ENCODE measurements around the gene NME9. TPM values are rescaled to one million over a fixed set of nuclear protein-coding genes. Genes with fewer than 3 reads are reported as not detected.

The NME9 gene
- total RNA-seq, 5 donors from 2014 or later (not counting 1 experiment from before 2014, with no cell fraction given), result 0.51 to 1.3 (median 0.88) TPM

DNA sequence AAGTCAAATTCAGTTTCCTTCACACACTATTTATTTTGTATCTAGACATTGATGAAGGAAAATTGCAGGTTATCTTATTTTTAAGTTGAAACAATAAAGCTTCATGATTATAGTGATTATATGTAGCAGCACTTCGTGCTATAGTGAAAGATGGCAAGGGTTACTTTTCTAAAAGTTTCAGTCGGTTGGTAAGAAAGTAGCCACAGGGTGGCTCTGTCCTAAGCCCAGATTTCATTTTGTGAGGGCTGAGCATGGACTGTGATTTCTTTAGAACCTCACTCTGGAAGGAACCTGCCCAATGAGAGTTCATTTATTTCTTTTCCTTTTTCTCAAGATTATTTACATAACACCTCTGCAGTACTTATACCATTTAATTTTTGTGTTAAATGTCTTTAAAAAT, 66.5 kb downstream of the NME9 start:
- Mint-ChIP-seq H3K4me1 (no peaks in the 10 kb centered on the region), H3K36me3 (peaks cover 51% of the 10 kb centered on the region)
- H3K9me3 ChIP-seq, result no peaks in the 10 kb centered on the region

DNA sequence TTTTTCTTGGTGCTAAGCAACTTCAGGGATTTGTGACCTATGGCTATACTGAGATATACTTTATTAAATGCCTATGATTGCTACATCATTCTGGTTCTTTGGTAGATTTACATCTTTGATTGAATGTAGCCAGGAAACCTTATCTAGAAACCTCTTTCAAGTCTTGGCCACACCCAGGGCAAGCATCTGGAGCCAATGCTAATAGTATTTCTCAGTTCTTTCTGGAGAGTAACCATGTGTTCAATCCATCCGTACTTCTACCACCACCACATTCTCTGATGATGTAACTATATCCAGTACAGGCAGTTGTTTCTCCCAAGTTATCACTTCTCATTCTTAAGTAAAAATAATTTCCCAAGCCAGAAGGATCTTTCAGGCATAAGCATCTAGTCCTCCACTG, 69.0 kb downstream of the NME9 start:
- 100% methylated on average over 1 of the region's 1 CpG for WGBS (ENCODE audit: insufficient coverage)
- Histone ChIP-seq H3K27ac (ENCODE audit: low read length) (no peak overlapping the region), H3K9me3 (no peaks in the 10 kb centered on the region), H3K4me1 (ENCODE audit: control insufficient read depth in 1 of 2, extremely low read depth in 1 of 2, insufficient read depth in 2 of 2, low read length in 2 of 2) (no peaks in the 10 kb centered on the region), H3K4me3 (ENCODE audit: control insufficient read depth in 1 of 2, extremely low read depth in 1 of 2, low read length in 1 of 2) (no peak overlapping the region), H3K36me3 (ENCODE audit: control insufficient read depth in 2 of 2, extremely low read depth in 1 of 2, insufficient read depth in 1 of 2, low read length in 1 of 2) (peaks cover 4 to 20% of the 10 kb centered on the region in 2 donors), H3K27me3 (replicated peaks in 1 of 2; ENCODE audit: control insufficient read depth in 2 of 2, extremely low read depth in 1 of 2, insufficient read depth in 2 of 2, low read length in 1 of 2) (no peaks in the 10 kb centered on the region)
- no peaks in the 10 kb centered on the region for H3K4me1 Mint-ChIP-seq
- DNase-seq (no peak), ATAC-seq (replicated peaks in 1 of 4) (no peak)
- no peak overlapping the region for H3K4me3 Mint-ChIP-seq
- CTCF ChIA-PET, result no interaction called here
- POLR2A ChIA-PET, result no interaction called here
- H3K9me3 Mint-ChIP-seq, result no peaks in the 10 kb centered on the region
- H3K36me3 Mint-ChIP-seq, result peaks cover 40% of the 10 kb centered on the region
- no peak overlapping the region for H3K27ac Mint-ChIP-seq
- H3K27me3 Mint-ChIP-seq, result no peaks in the 10 kb centered on the region

More for the DNA sequence above, 66.5 kb downstream of the NME9 start:
- peaks cover 4 to 32% of the 10 kb centered on the region in 2 donors for H3K36me3 ChIP-seq (ENCODE audit: control insufficient read depth in 2 of 2, extremely low read depth in 1 of 2, insufficient read depth in 1 of 2, low read length in 1 of 2)
- no peaks in the 10 kb centered on the region for H3K27me3 ChIP-seq (replicated peaks in 1 of 2; ENCODE audit: control insufficient read depth in 2 of 2, extremely low read depth in 1 of 2, insufficient read depth in 2 of 2, low read length in 1 of 2)
- no peaks in the 10 kb centered on the region for H3K9me3 Mint-ChIP-seq
- ATAC-seq (replicated peaks in 1 of 4) (no peak), DNase-seq (no peak)
- no peaks in the 10 kb centered on the region for H3K27me3 Mint-ChIP-seq
- POLR2A ChIA-PET, result no interaction called here
- H3K27ac Mint-ChIP-seq, result no peak overlapping the region
- H3K4me1 ChIP-seq (ENCODE audit: control insufficient read depth in 1 of 2, extremely low read depth in 1 of 2, insufficient read depth in 2 of 2, low read length in 2 of 2), result no peaks in the 10 kb centered on the region
- CTCF ChIA-PET, result no interaction called here
- no peak overlapping the region for H3K4me3 ChIP-seq (ENCODE audit: control insufficient read depth in 1 of 2, extremely low read depth in 1 of 2, low read length in 1 of 2)
- H3K27ac ChIP-seq (ENCODE audit: low read length), result no peak overlapping the region
- H3K4me3 Mint-ChIP-seq, result no peak overlapping the region
- 100% methylated on average over 1 of the region's 2 CpGs for WGBS (ENCODE audit: insufficient coverage)

DNA sequence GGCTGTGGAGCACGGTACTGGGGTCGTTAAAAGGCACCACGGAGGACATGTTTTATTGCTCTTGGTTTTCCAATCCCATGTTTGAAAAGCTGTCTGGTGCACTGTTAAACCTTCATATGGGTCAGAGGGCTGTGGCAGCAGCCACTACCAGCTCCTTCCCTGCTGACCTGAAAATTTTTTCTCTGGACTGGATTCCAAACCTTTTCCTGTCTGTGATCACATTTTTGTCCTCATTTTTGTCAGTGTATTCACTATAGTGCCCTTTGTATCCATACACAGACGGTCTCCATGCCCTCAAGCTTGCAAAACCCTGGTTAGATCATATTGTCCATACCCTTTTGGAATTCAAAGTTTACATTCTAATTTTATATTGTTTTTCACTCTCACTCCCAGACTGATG, 70.5 kb downstream of the NME9 start:
- Mint-ChIP-seq H3K27me3 (no peaks in the 10 kb centered on the region), H3K9me3 (no peaks in the 10 kb centered on the region), H3K27ac (no peak overlapping the region), H3K36me3 (peaks cover 34% of the 10 kb centered on the region), H3K4me1 (no peaks in the 10 kb centered on the region), H3K4me3 (no peak overlapping the region)
- Histone ChIP-seq H3K27me3 (replicated peaks in 1 of 2; ENCODE audit: control insufficient read depth in 2 of 2, extremely low read depth in 1 of 2, insufficient read depth in 2 of 2, low read length in 1 of 2) (no peaks in the 10 kb centered on the region), H3K27ac (ENCODE audit: low read length) (no peak overlapping the region), H3K36me3 (ENCODE audit: control insufficient read depth in 2 of 2, extremely low read depth in 1 of 2, insufficient read depth in 1 of 2, low read length in 1 of 2) (peaks cover 4 to 7% of the 10 kb centered on the region in 2 donors), H3K4me1 (ENCODE audit: control insufficient read depth in 1 of 2, extremely low read depth in 1 of 2, insufficient read depth in 2 of 2, low read length in 2 of 2) (no peaks in the 10 kb centered on the region), H3K9me3 (no peaks in the 10 kb centered on the region), H3K4me3 (ENCODE audit: control insufficient read depth in 1 of 2, extremely low read depth in 1 of 2, low read length in 1 of 2) (no peak overlapping the region)
- DNase-seq (no peak), ATAC-seq (replicated peaks in 1 of 4) (no peak)
- 100% methylated on average over 3 of the region's 4 CpGs for WGBS (ENCODE audit: insufficient coverage)
- ChIA-PET CTCF (interaction anchor here in 1 of 2 donors (0.9 kb wide), 1 partner anchor 9 kb away, joined by 3 read pairs; no protein-coding TSS in a partner anchor), POLR2A (interaction anchor here in 1 of 2 donors (0.6 kb wide), 1 partner anchor 585 kb away, joined by 6 read pairs; no protein-coding TSS in a partner anchor)

DNA sequence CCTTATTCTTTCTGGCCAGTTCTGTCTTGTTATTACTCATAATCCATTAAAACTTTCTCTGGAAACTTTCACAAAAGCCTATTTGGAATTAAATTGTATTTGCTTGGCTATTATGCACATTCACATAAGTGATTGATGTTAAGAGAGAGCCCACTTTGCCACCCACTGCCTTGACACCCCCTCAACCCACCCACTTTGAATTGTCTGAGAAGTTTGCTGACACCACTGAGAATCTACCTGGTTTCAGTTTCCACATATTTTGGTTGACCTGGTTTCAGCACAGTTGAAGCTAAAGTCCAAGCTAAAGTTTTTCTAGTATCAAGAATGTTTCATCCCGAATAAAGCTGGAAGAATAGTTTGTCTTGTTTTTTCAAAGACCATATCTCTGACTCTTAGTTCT, 71.7 kb downstream of the NME9 start:
- no peaks in the 10 kb centered on the region for H3K4me1 ChIP-seq (ENCODE audit: control insufficient read depth in 1 of 2, extremely low read depth in 1 of 2, insufficient read depth in 2 of 2, low read length in 2 of 2)
- H3K27ac ChIP-seq (ENCODE audit: low read length), result no peak overlapping the region
- no peak overlapping the region for H3K27ac Mint-ChIP-seq
- H3K4me3 Mint-ChIP-seq, result no peak overlapping the region
- ATAC-seq (replicated peaks in 1 of 4) (no peak), DNase-seq (no peak)
- WGBS (ENCODE audit: insufficient coverage), result no CpG with 5 or more reads among the region's 1 CpG
- H3K27me3 ChIP-seq (replicated peaks in 1 of 2; ENCODE audit: control insufficient read depth in 2 of 2, extremely low read depth in 1 of 2, insufficient read depth in 2 of 2, low read length in 1 of 2), result no peaks in the 10 kb centered on the region
- ChIA-PET CTCF (no interaction called here), POLR2A (no interaction called here)
- H3K9me3 ChIP-seq, result no peaks in the 10 kb centered on the region
- no peaks in the 10 kb centered on the region for H3K9me3 Mint-ChIP-seq
- no peaks in the 10 kb centered on the region for H3K27me3 Mint-ChIP-seq
- H3K36me3 Mint-ChIP-seq, result peaks cover 29% of the 10 kb centered on the region
- H3K36me3 ChIP-seq (ENCODE audit: control insufficient read depth in 2 of 2, extremely low read depth in 1 of 2, insufficient read depth in 1 of 2, low read length in 1 of 2), result peaks cover 2 to 4% of the 10 kb centered on the region in 2 donors
- H3K4me1 Mint-ChIP-seq, result no peaks in the 10 kb centered on the region
- H3K4me3 ChIP-seq (ENCODE audit: control insufficient read depth in 1 of 2, extremely low read depth in 1 of 2, low read length in 1 of 2), result no peak overlapping the region

DNA sequence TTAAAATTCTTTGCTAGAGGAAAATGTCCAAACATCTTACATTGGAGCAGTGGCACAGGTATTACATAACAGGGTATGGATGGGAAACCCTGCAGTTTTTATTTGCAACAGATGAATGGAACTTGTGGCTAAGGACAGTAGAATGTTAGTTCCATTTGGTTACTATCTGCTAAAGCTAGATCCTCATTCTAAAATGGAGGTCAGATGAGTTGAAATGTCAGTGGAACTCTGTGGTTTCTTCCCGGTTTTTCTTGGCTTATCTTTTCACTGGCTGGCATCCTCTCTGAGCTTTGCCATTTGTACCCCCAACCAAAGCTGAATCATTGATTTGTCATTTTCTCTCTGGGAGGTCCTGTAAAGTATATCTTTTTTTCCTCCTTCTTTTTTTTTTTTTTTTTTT, 73.6 kb downstream of the NME9 start:
- H3K27ac Mint-ChIP-seq, result no peak overlapping the region
- no CpG with 5 or more reads among the region's 1 CpG for WGBS (ENCODE audit: insufficient coverage)

DNA sequence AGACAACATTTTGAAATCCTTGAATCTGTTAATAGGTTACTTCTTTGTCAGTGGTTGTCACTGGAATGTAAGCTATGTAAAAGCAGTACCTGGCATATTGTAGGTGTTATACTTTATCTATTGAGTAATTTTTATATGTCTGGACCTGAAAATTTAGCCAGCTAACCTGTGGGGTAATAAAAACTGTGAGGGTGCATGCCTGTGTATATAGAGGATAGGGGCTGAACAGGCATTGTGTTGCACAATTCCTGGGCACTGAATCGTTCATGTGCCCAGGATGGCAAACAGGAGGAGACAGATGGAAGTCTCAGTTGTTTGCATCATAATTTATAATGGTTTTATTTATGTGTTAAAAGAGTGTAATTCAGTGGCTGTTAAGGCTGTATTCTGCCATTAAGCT, 75.4 kb downstream of the NME9 start:
- Mint-ChIP-seq H3K27ac (no peak overlapping the region), H3K27me3 (no peaks in the 10 kb centered on the region), H3K9me3 (no peaks in the 10 kb centered on the region), H3K4me1 (no peaks in the 10 kb centered on the region), H3K36me3 (peaks cover 32% of the 10 kb centered on the region), H3K4me3 (no peak overlapping the region)
- peaks cover 4% of the 10 kb centered on the region in 2 donors for H3K36me3 ChIP-seq (ENCODE audit: control insufficient read depth in 2 of 2, extremely low read depth in 1 of 2, insufficient read depth in 1 of 2, low read length in 1 of 2)
- DNase-seq (no peak), ATAC-seq (replicated peaks in 1 of 4) (no peak)
- ChIA-PET POLR2A (no interaction called here), CTCF (no interaction called here)
- H3K27ac ChIP-seq (ENCODE audit: low read length), result no peak overlapping the region
- 88% methylated on average over 1 of the region's 1 CpG for WGBS (ENCODE audit: insufficient coverage)
- H3K4me1 ChIP-seq (ENCODE audit: control insufficient read depth in 1 of 2, extremely low read depth in 1 of 2, insufficient read depth in 2 of 2, low read length in 2 of 2), result no peaks in the 10 kb centered on the region
- H3K27me3 ChIP-seq (replicated peaks in 1 of 2; ENCODE audit: control insufficient read depth in 2 of 2, extremely low read depth in 1 of 2, insufficient read depth in 2 of 2, low read length in 1 of 2), result no peaks in the 10 kb centered on the region
- no peak overlapping the region for H3K4me3 ChIP-seq (ENCODE audit: control insufficient read depth in 1 of 2, extremely low read depth in 1 of 2, low read length in 1 of 2)
- H3K9me3 ChIP-seq, result no peaks in the 10 kb centered on the region

More for the DNA sequence above, 73.6 kb downstream of the NME9 start:
- POLR2A ChIA-PET, result interaction anchor here in 1 of 2 donors (0.6 kb wide), 1 partner anchor 10 kb away, joined by 3 read pairs; no protein-coding TSS in a partner anchor
- DNase-seq (no peak), ATAC-seq (replicated peaks in 1 of 4) (no peak)
- peaks cover 2 to 4% of the 10 kb centered on the region in 2 donors for H3K36me3 ChIP-seq (ENCODE audit: control insufficient read depth in 2 of 2, extremely low read depth in 1 of 2, insufficient read depth in 1 of 2, low read length in 1 of 2)
- H3K27me3 ChIP-seq (replicated peaks in 1 of 2; ENCODE audit: control insufficient read depth in 2 of 2, extremely low read depth in 1 of 2, insufficient read depth in 2 of 2, low read length in 1 of 2), result no peaks in the 10 kb centered on the region
- no peaks in the 10 kb centered on the region for H3K9me3 ChIP-seq
- no peak overlapping the region for H3K4me3 Mint-ChIP-seq
- no peak overlapping the region for H3K4me3 ChIP-seq (ENCODE audit: control insufficient read depth in 1 of 2, extremely low read depth in 1 of 2, low read length in 1 of 2)
- no peaks in the 10 kb centered on the region for H3K27me3 Mint-ChIP-seq
- no peaks in the 10 kb centered on the region for H3K4me1 ChIP-seq (ENCODE audit: control insufficient read depth in 1 of 2, extremely low read depth in 1 of 2, insufficient read depth in 2 of 2, low read length in 2 of 2)
- CTCF ChIA-PET, result no interaction called here
- H3K4me1 Mint-ChIP-seq, result no peaks in the 10 kb centered on the region
- no peaks in the 10 kb centered on the region for H3K9me3 Mint-ChIP-seq
- H3K36me3 Mint-ChIP-seq, result peaks cover 30% of the 10 kb centered on the region
- H3K27ac ChIP-seq (ENCODE audit: low read length), result no peak overlapping the region

DNA sequence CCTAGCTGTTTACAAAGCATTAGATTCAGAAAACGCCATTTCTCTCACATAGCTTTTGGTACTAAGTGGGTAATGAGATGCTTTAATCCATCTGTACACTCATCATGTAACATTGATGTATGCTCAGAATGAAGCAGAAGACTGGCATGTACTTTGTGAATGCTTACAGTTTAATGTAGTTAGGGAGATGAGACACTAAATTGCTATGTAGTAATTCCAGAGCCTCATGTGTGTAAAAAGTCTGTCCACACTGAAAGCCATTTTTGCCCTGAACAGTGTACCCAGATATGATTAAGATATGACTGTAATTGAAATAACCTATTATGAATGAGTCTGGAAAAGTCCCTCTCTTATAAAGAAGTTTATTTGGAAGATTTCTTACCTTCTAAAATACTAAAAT, 76.0 kb downstream of the NME9 start:
- POLR2A ChIA-PET, result no interaction called here
- CTCF ChIA-PET, result no interaction called here
- Mint-ChIP-seq H3K4me3 (no peak overlapping the region), H3K4me1 (no peaks in the 10 kb centered on the region), H3K27me3 (no peaks in the 10 kb centered on the region), H3K27ac (no peak overlapping the region), H3K9me3 (no peaks in the 10 kb centered on the region), H3K36me3 (peaks cover 30% of the 10 kb centered on the region)
- H3K36me3 ChIP-seq (ENCODE audit: control insufficient read depth in 2 of 2, extremely low read depth in 1 of 2, insufficient read depth in 1 of 2, low read length in 1 of 2), result peaks cover under 1 to 4% of the 10 kb centered on the region in 2 donors
- no peak for ATAC-seq (replicated peaks in 1 of 4)
- H3K27me3 ChIP-seq (replicated peaks in 1 of 2; ENCODE audit: control insufficient read depth in 2 of 2, extremely low read depth in 1 of 2, insufficient read depth in 2 of 2, low read length in 1 of 2), result no peaks in the 10 kb centered on the region
- no peak for DNase-seq
- WGBS (ENCODE audit: insufficient coverage), result no CpG with 5 or more reads among the region's 1 CpG
- no peaks in the 10 kb centered on the region for H3K4me1 ChIP-seq (ENCODE audit: control insufficient read depth in 1 of 2, extremely low read depth in 1 of 2, insufficient read depth in 2 of 2, low read length in 2 of 2)
- no peaks in the 10 kb centered on the region for H3K9me3 ChIP-seq
- H3K4me3 ChIP-seq (ENCODE audit: control insufficient read depth in 1 of 2, extremely low read depth in 1 of 2, low read length in 1 of 2), result no peak overlapping the region
- H3K27ac ChIP-seq (ENCODE audit: low read length), result no peak overlapping the region

All from T-cell (primary cell).